A673 (cell line): ENCODE measurements around the gene DOK4. TPM values are rescaled to one million over a fixed set of nuclear protein-coding genes. Genes with fewer than 3 reads are reported as not detected.

Source experiments
- BruUV-seq: library from RNA; stranded (reverse); fragments of 400-500 nt; replicated peaks from 2 replicates; lab custom pipeline; 2021; lab: Mats Ljungman, UMichigan
- CTCF ChIA-PET: fragments of 300-600 bp; sonication (Branson Sonifier 250); formaldehyde crosslinking; loops from one replicate; lab custom pipeline; 2022; ENCODE audit warnings: antibody characterized with exemption; lab: Charles Lee
- POLR2A ChIA-PET: fragments of 300-600 bp; sonication (Branson Sonifier 250); formaldehyde crosslinking; loops from one replicate; lab custom pipeline; 2022; ENCODE audit warnings: antibody characterized with exemption; ENCODE audit not compliant: low non-redundant PET; lab: Charles Lee
- DNase-seq: peaks from one replicate; pipeline ENCODE4 v3.0.0-alpha.2; 2015; ENCODE audit warnings: low spot score
- H3K27ac ChIP-seq: fragments of 200-600 bp; sonication (generic); 2 replicates; pipeline ENCODE4 v1.5.1; 2016; ENCODE audit warnings: mixed run types, low read depth, mild to moderate bottlenecking, mixed read lengths, antibody characterized with exemption, low read length; ENCODE audit not compliant: poor library complexity, severe bottlenecking
- H3K27me3 ChIP-seq: fragments of 200-600 bp; sonication (generic); replicated peaks from 2 replicates; pipeline ENCODE4 v1.6.1; 2017; ENCODE audit warnings: mixed run types, low read depth, mild to moderate bottlenecking, mixed read lengths, antibody characterized with exemption, low read length; ENCODE audit not compliant: insufficient read depth, poor library complexity
- H3K36me3 ChIP-seq: fragments of 200-600 bp; sonication (generic); 2 replicates; pipeline ENCODE4 v1.6.1; 2016; ENCODE audit warnings: mixed run types, mild to moderate bottlenecking, mixed read lengths, antibody characterized with exemption, low read length; ENCODE audit not compliant: insufficient read depth, poor library complexity, severe bottlenecking
- H3K4me1 ChIP-seq: fragments of 200-600 bp; sonication (generic); 2 replicates; pipeline ENCODE4 v1.6.1; 2017; ENCODE audit warnings: mixed run types, mild to moderate bottlenecking, mixed read lengths, antibody characterized with exemption, low read length; ENCODE audit not compliant: insufficient read depth, poor library complexity, severe bottlenecking
- H3K4me3 ChIP-seq: fragments of 200-600 bp; sonication (generic); 2 replicates; pipeline ENCODE4 v1.5.1; 2016; ENCODE audit warnings: low read depth, mixed run types, mild to moderate bottlenecking, mixed read lengths, low read length; ENCODE audit not compliant: poor library complexity, severe bottlenecking
- H3K9me3 ChIP-seq: fragments of 200-600 bp; sonication (generic); 2 replicates; pipeline ENCODE4 v1.6.1; 2016; ENCODE audit warnings: mixed run types, low read depth, mild to moderate bottlenecking, mixed read lengths, antibody characterized with exemption, low read length; ENCODE audit not compliant: poor library complexity, severe bottlenecking
- EZH2 ChIP-seq: fragments of 200-600 bp; sonication (generic); IDR thresholded peaks from 2 replicates; pipeline ENCODE4 v1.6.1; 2017; ENCODE audit warnings: borderline replicate concordance, low read depth, mild to moderate bottlenecking, mixed read lengths, antibody characterized with exemption, low read length; ENCODE audit not compliant: poor library complexity, severe bottlenecking
- intact Hi-C: fragments of 100-400 bp; cut with micrococcal nuclease; formaldehyde crosslinking; loops from one replicate; pipeline ENCODE4 v1.10.0; 2022; ENCODE audit not compliant: unreplicated experiment
- total RNA-seq: library from RNA; stranded (reverse); gene quantifications from 2 replicates; pipeline ENCODE4 v1.2.3, GENCODE V29; 2021
- TF ChIP-seq, protein P1 (sequence below): fragments of 300-800, 200-600 bp; sonication (generic); conservative IDR thresholded peaks from 2 replicates; pipeline ENCODE4 v1.5.1; 2017; ENCODE audit warnings: low read depth, mild to moderate bottlenecking, antibody characterized with exemption, low read length, moderate library complexity, mixed read lengths

The DOK4 gene
- total RNA-seq, 1 experiment from 2014 or later, result 14.3 TPM

GRCh38 chr16:57422026-57422944 is 64.0 kb downstream of the DOK4 start:
- no peaks in the 10 kb centered on the region for H3K9me3 ChIP-seq
- intact Hi-C loops, result loop anchor here (1.0 kb wide), 1 partner anchor 122 kb away; no protein-coding TSS in a partner anchor
- CTCF ChIA-PET, result interaction anchor here (0.8 kb wide), 1 partner anchor 122 kb away, joined by 5 read pairs; no protein-coding TSS in a partner anchor
- H3K27me3 ChIP-seq, result no peaks in the 10 kb centered on the region
- H3K4me1 ChIP-seq, result peaks cover 3% of the 10 kb centered on the region
- TF ChIP-seq EZH2, result no peak
- TF ChIP-seq, protein P1, sequence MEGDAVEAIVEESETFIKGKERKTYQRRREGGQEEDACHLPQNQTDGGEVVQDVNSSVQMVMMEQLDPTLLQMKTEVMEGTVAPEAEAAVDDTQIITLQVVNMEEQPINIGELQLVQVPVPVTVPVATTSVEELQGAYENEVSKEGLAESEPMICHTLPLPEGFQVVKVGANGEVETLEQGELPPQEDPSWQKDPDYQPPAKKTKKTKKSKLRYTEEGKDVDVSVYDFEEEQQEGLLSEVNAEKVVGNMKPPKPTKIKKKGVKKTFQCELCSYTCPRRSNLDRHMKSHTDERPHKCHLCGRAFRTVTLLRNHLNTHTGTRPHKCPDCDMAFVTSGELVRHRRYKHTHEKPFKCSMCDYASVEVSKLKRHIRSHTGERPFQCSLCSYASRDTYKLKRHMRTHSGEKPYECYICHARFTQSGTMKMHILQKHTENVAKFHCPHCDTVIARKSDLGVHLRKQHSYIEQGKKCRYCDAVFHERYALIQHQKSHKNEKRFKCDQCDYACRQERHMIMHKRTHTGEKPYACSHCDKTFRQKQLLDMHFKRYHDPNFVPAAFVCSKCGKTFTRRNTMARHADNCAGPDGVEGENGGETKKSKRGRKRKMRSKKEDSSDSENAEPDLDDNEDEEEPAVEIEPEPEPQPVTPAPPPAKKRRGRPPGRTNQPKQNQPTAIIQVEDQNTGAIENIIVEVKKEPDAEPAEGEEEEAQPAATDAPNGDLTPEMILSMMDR, result peak; percentile 67
- peak; percentile 68 for DNase-seq
- POLR2A ChIA-PET, result interaction anchor here (0.5 to 0.8 kb wide), 3 partner anchors 12 to 92 kb away, joined by 3 to 14 read pairs (median 3); no protein-coding TSS in a partner anchor
- H3K27ac ChIP-seq, result no peak overlapping the region
- H3K4me3 ChIP-seq, result no peak overlapping the region
- no peaks in the 10 kb centered on the region for H3K36me3 ChIP-seq
- BruUV-seq, result no TSS peak

Other genes starting within 250 kb of the DOK4 start
- 33.1 and 35.1 TPM in 2 replicates for gene ARL2BP, start 241.2 kb downstream of the DOK4 start, total RNA-seq
- 1.1 and 1.5 TPM in 2 replicates for gene PLLP, start 201.8 kb downstream of the DOK4 start, total RNA-seq
- gene CCL22, start 127.7 kb downstream of the DOK4 start, total RNA-seq, result not detected in 2 replicates
- 0.15 TPM in 1 of 2 replicates, not detected in the other for gene CX3CL1, start 114.0 kb downstream of the DOK4 start, total RNA-seq
- not detected in 2 replicates for gene CCL17, start 81.7 kb downstream of the DOK4 start, total RNA-seq
- 95.1 and 96.9 TPM in 2 replicates for gene CIAPIN1, start 39.1 kb downstream of the DOK4 start, total RNA-seq
- gene COQ9, start 39.0 kb downstream of the DOK4 start, total RNA-seq, result 65.6 and 69.7 TPM in 2 replicates
- gene POLR2C, start 23.8 kb downstream of the DOK4 start, total RNA-seq, result 96.2 and 110 TPM in 2 replicates
- gene CCDC102A, start 50.1 kb upstream of the DOK4 start, total RNA-seq, result 10.1 and 10.3 TPM in 2 replicates
- not detected in 2 replicates for gene ADGRG5, start 56.1 kb upstream of the DOK4 start, total RNA-seq
- 0.75 and 1.0 TPM in 2 replicates for gene ADGRG1, start 142.1 kb upstream of the DOK4 start, total RNA-seq
- not detected in 2 replicates for gene ADGRG3, start 181.8 kb upstream of the DOK4 start, total RNA-seq
- not detected in 2 replicates for gene DRC7, start 208.3 kb upstream of the DOK4 start, total RNA-seq
- 55.7 and 58.5 TPM in 2 replicates for gene KATNB1, start 249.3 kb upstream of the DOK4 start, total RNA-seq